Activated CD8-positive, alpha-beta memory T cell treated with anti-CD3 and anti-CD28 coated beads, Interleukin-2, amount 50 U/mL, for 24 hours (primary cell): ENCODE measurements around the gene NR2E1.

Experiments
- DNase-seq: peaks from one replicate; pipeline ENCODE4 v3.0.0-alpha.2; 2020; ENCODE audit errors: extremely low read depth

The NR2E1 gene

DNA sequence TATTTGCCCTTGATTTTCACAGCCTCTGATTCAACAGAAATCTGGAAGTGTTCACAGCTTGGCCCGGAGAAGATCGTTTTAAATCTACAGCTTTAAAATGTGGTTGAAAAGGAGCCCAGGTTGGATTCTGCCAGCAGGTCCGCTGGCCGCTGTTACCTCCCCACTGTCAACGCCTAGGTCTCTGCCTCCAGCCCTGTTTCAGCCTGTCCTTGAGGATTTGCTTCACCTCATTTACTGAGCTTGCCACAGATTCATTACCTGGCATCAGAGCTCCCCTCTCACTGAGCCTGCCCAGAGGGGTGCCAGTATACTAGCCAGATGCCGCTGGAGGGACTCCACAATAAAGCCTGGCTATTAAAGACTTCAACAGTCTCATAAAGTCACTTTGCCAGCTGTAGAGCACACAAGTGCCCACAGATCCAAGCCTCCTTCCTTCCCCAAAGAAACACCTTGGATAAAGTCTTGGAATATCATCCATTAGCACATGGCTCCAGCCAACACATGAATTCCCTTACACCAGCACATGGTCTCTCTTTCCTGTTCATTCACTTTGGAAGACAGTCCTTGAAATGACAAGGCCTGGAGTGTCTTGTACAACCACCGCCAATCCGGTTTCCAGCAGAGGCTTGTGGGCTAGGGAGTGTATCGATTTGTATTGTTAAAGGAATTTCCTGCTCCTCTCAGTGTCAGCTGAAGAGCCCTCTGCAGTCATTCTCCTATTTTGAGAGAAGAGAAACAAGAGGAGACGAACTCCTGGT is 9.5 kb upstream of the NR2E1 start:
- no peak for DNase-seq

DNA sequence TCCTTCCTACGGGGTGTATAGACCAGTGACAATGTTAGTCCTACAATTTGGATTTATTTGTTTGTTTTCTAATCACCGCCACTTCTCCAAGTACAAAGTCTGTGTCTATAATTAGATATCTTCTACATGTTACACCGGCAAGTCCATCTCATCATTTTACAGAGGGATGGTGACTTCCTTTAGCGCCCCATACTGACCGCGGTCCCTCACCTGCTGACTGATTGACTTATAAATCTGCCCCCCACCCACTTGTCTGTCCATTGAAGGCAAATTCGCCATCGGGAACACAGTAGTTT is 8.9 kb upstream of the NR2E1 start:
- no peak for DNase-seq

DNA sequence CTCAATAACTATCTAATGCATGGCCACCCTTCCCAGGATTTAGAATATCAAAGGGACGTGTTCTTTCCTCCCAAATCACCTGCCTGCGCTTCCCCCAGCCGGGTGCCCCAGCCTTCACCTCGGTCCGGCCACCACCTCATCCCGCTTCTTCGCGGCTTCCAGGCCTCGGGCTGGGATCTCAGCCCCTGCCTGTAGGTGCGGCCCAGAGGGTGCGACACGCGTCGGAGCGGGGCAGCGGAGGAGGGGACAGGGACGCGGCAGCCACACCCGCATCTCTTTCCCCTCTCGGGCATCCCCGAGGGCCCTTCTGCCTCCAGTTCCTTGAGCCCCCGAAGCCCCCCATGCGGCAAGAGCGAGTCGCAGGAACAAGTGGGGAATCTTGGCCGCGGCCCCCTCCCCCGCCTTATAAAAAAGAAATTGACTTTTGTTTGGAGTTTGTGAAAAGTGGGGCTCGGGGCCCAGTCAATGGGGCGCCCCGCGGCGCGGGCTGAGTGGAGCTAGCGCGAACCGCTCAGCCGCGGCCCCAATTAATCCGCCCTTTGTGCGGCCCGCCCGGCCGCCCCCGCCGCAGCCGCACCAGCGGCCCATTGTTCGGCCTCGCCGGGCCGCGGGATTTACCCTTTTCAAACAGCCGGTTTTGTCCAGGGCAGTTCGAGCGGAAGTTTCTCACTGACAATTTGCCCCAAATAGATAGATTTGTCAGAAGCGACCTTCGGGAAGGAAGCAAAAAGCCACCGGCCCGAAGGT is 8.4 kb upstream of the NR2E1 start:
- DNase-seq: no peak

DNA sequence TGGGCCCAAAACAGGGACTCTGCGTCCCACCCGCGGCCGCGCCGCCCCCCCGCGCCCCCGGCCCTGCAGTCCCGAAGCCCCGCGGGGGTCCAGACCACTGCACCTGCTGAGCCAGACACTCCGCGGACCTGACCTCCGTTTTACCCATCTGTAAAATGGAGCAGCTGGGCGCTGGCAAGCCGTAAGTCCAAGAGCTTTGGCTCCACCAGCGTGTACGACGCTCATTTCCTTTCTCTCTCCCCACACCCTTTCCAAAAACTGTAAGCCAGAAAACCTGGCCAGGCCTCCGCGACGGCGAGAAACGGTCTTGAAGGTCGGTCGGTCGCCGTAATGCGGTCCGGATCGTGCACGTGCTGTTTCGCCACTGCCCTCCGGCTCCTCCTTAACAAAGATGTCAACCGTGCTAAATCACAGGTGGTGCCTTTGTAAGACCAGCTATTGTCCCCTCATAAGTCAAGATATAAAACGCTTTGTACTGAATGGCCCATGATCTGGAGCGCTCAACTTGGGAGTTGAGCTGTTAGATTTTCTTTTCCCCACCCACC is 7.8 kb upstream of the NR2E1 start:
- DNase-seq: no peak

DNA sequence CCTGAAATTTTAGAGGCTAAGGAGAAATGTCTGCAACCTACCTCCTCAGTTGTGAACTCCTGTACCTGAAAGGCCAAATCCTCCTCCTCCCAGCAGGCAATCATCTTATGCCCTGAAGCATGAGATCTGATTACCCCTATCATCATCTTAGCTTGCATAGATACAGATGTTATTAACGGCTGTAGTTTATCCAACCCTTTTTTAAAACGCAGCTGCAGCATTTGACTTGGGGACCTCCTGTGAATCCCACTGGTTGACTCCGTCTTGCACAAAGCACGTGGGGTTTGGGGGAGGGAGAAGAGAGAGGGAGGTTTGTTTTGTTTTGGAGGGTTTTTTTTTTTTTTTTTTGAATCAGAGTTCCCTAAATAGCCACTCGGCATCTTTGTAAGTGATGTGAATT is 5.8 kb upstream of the NR2E1 start:
- no peak for DNase-seq

DNA sequence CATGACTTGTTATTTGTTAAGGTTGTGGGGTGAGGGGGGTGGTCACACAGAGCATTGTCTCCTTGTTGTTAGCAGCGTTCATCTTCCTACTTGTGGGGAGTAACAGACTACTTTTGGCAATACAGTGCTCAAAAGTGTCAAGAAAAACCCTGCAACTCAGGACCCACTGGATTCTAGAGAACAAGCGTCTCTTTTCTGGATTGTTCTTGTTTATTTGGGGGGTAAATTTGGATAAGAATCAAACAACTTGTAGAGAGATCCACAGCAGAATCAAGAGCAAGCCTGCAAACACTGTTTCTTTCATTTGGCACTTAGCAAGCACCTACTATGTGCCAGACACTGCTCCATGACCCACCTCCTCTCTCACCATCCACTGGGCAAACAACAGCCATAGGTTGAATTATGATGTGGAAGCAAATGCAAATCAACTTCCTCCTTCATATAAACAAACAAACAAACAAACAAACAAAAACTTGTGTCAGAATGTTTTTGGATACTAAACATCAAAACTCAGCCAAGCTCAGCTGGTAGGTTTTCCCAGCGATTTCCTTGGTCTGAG is 4.0 kb upstream of the NR2E1 start:
- no peak for DNase-seq

DNA sequence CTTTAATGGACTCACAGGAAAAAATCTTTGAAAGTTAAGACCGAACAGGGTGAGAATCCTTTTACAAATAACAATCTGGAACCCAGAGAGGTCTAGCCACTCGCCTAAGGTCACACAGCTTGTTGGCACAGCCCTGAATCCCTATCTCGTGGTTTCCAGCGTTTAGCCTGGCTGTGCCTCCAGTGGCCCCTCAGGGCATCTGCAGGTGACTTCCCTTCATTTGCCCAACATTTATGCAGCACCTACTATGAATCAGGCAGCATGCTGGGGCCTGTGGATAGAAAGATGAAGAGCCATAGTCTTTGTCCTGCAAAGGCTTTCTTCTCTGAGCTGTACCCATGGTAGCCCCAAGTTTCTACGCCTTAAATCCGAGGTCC is 2.6 kb upstream of the NR2E1 start:
- DNase-seq: no peak

DNA sequence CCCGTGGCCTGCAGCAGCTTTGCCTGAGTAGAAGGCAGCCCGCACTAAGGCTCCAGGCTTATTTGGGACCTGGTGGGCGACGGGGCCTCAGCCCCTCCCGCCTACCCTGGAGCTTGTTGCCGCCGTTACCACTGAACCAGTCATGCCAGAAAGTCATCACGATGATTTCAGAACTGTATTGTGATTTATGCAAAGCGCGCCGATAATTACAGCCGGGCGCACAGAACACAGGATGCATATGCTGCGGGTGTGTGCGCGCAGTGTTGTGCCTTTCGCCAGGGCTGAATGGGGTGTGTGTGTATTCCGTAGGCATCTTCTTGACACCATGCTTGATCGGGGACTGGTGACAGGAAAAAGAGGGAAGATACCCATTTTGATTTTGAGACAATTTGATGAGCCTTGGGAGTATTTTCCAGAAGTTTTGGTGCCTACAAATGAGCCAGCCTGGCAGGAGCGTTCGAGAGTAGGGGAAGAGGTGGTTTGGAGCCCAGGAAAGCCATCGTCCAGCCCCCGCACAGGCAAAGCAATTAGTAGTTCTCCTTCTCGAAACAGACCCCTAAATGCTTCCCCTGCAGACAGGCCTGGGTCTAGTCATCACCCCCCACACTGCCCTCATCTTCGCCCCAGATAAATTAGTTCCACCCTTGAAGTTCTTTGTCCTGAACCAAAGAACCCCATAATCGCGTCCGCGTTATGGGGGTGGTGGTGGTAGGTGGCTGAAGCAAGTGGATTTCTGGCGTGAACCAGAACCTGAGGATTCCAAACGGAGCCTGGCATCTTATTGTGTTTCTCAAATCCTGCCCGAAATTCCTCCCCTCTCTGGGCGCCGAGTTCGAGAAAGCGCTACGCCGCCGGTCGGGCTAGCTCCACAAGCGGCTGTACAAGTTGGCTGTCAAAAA is 1.9 kb upstream of the NR2E1 start:
- DNase-seq: no peak

DNA sequence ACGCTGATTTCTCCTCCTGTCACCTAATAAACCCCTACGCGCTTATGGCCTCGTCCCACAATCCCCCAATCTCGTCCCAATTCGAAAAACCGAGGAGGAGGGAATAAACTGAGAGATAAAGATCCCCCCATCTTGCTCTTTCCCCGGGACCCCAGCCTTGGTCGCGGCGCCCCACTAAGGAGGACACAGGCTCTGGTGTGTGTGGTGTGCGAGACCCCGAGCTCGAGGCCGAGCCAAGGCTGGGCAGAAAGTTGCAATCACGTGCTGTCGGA is 1.3 kb upstream of the NR2E1 start:
- no peak for DNase-seq

DNA sequence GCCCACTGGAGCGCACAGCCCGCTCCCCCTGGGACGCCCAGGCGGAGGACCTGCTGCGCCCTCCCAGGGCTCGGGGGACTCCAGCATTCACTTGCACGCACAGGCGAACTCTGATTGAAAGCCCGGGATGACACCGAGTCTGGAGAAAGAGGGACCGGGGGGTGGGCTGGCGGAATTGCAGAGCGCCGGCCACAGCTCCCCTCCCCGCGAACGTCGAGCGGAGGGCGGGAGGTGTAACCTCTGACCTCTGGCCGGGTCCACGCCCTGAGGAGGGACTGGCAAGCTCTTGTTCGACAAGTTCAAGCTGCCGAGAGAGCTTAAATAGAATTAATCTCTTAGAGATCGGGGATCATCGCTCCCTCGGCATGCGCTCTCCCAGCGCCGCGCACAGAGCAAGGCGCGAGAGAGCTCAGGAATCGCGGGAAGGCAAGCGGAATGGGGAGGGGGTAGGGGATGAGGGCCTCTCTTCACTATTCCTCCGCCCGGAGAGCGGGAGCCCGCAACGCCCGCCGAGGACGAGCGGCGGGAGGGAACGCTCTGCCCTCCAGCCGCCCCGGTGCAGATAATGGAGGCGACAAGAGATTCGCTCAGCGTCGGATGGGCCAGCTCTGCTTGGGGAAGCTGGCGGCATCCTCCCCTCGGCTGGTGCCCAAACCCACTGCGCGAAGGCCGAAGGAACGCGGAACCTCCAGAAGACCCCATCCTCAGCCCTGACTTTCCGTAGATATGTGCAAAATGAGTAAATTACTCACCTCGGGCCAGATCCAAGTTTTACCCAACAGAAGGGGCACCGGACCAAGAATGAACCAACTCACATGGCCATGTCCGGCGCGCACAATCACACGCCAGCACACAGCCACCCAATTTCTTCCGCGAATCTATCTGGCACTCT is 761 bp upstream of the NR2E1 start:
- DNase-seq: no peak

DNA sequence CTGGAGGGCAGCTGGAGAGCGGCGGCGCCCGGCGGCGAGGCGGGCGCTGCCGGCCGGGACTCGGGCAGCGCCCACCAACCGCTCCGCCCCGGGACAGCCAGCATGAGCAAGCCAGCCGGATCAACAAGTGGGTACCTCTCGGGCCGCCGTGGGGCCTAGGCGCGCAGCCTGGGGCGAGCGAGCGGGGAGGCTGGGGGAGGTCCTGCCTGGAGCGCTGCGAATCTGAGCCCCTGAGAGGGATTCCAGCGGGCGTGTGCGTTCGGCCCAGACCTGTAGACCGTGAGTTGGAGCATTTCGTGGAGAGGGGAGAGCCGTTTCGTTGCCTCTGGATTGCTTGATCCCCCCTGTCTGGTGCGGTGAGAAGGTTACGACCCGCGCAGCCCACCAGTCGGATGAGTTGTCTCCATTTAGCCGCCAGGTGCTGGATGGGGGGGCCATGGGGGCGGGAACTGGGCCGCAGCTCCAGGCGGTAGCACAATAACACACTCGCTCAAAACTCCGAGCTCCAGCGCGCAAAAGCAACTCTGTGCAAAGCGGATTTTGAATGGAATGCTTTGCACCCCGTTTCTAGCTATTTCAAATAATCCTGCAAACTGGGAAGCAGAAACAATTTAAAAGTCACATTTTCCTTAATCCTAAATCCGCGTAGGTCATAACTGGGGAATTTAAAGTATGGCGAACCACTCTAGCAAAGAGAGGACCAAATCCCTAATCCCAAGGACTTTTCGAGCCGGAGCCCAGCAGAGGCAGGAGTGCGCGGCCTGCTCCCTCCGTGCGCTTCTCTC is 1.0 kb downstream of the NR2E1 start:
- DNase-seq: no peak

DNA sequence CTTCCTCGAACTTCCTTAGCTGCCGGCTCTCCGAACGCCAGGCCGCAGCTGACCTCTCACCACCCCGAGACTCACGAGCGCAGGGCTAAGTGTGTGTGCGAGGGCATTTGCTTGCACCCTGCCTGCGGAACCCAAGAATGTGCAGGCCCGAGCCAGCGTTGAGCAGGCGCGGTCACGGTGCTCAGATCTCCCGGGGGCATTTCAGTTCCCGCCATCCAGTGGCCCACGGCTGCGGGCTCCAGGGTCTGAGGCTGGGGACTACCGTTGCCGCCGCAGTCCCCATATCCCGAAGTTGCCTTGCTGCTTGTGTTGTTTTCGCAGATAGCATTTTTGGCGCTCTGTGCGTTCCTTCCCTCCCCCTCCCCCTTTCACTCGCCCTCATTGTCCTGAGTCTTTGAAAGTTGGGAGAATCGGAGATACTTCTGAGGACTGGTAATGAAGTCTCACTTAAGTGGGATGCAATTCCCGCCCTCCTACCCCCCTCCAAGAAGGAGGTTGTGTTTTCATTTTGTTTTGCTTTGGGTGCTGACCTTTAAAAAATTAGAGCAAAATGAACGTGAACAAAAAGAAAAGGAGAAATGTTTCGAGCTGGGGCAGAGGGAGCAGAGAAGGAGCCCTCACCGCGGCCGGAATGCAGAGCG is 1.7 kb downstream of the NR2E1 start:
- no peak for DNase-seq

DNA sequence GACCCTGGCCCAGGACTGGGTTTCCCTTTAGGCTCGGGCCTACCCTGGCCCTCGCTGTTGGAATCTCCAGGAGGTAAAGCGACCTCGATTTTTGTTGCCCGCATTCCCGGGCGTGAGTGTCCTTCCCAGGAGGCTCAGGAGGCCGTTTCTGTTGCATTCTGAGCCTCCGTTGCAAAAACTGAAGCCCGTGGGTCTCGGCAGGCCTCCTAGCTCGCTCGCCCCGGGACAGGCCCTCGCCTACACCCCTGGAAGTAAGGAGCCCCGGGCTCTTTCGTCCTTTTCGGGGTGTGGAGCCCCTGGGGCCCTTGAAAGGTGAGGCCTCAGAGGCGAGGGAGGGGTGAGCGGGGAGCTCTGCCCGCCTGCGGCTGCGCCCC is 2.3 kb downstream of the NR2E1 start:
- DNase-seq: no peak

DNA sequence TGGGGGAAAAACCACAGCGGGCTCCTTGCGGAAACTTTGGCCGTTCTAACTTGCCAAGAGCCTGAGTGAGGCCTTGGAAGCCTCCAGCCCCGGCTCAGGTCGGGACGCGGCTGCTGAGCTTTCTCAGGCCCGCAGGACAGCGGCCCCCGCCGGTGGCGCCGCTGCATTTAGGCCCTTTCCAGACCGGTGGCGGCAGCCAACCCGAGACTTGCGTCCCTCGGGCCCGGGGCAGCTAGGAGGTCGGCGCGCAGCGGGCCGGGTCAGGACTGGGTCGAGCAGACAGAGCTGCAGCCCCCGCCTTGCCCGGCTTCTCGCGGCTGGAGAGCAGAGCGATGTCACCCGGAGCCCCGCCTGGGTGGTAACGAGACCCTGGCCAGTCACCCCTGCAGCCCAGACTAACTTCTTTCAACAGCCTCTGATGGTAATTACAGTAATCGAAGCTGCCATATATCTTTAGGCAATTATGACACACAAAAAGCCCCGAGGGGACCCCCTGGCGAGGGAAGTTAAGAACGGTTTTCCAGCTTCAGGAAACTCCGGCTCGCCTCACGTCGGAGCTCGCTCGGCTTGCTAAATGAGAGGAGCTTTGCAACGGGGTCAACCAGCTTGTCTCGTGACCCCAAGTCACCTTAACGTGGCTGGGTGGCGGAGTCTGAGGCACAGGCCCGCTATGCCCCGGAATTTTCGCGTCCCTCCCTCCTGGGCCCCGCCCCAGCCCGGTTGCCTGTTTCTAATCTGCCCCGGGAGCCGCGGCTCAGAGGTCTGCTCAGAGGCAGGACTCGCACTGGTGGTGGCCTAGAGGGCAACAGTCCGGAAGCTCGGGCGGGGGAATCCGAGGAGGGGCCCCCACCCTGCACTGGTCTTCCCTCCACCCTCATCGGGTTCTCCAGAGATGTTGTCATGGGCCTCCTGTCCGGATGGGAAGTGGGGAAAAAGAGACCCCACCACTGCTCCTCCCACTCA is 3.0 kb downstream of the NR2E1 start:
- no peak for DNase-seq

DNA sequence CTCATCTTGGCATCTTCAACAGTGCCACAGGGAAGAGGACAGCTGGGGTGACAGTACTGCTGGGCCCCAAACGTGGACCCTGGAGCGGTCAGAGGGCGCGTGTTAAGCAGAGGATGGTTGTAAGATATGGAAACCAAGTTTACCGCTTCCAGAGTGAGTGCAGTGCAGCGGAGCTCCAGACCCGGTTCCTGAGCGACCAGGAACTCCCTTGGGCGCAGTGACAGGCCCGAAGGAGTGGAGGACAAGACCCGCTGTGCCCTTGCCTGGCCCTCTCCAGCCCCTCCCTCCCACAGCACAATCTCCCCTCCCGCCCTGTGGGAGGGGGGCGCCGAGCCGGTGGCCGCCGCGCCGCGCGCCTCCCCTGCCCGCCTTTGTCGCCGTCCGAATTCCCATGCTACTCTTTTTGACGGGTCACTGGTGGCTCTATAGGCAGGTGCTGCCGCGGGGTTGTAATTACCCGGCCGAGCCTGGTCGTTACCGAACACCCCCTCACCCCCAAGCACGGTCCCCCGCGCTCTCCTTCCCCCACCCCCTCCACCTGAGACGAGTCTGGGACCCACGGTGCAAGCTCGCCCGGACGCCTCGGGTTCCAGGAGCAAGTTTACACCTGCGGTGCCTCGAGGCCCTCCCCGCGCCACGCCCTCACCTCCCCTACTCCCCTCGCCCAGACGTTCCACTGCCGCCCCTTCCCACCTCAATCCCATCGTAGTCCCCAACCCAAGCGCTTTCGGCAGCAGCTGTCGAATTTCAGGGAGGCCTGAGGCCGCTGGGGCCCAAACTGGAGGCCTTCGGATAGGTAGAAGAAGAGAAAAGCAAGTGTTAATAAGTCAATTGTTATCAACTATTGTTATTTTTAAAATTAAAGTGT is 3.9 kb downstream of the NR2E1 start:
- no peak for DNase-seq

DNA sequence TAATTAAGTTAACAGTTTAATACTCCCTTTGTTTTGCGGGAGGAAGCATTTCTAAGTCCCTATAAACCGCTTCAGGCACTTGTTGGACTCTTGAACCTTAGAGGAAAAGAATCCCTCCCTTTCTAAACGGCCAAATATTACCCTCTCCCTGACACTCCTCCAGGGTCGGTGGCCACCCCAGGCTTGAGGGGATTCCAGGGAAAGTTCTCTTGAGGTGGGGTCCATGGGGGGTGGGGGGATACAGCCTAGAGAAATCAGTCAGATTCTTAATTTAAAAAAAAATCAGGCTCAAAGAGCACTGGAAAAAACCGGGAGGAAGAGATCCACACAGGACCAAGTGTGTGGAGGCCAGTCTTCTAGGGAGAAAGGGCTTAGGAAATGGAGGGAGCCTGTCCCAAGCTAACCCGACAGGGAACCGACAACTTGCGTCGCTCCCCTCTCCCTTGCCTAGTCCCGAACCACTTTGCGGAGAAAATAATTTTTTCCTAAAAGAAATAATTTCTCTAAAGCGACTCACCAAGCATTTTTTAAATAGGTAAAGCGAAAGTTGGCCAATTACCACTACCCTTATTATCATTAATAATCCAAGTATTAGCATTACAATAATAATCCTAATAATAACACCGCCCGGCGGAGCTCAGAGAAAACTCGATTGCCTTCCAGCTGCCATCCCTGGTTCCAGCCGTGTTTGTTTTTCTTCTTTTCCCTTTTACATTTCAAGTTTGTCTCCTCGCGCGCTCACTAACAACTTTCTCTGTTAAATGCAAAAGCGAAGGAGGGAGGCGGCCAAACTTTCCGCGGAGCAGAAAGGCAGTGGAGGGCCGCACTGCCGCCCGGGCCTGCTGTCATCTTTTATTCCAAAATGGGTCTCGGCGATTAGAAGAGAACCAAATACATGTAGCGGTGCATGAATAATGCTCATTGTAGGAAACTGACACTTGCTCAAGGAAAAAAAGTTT is 4.8 kb downstream of the NR2E1 start:
- no peak for DNase-seq
